Mesenchymal stem cell (in vitro differentiated cells and primary cell): ENCODE measurements around the gene OR2T10.
"Not testable (repeated sequence)": the region's sequence is repeated elsewhere in the genome, so short reads cannot be mapped to it uniquely, and the experiment has no call there.

ENCODE experiments used
- DNase-seq: peaks from one replicate; pipeline ENCODE4 v3.0.0-alpha.2; 2013
- H2AFZ ChIP-seq: one replicate; pipeline ENCODE4 v1.6.1; 2013; ENCODE audit warnings: low read depth, mild to moderate bottlenecking, control low read depth, inconsistent platforms, low read length, moderate library complexity
- H2AK5ac ChIP-seq: 2 replicates; pipeline ENCODE4 v1.6.1; 2013; ENCODE audit warnings: low read length, moderate library complexity, mild to moderate bottlenecking, inconsistent platforms; ENCODE audit not compliant: severe bottlenecking
- H2BK120ac ChIP-seq: one replicate; pipeline ENCODE4 v1.6.1; 2013; ENCODE audit warnings: low read depth, mild to moderate bottlenecking, inconsistent platforms, low read length, moderate library complexity
- H2BK12ac ChIP-seq, 2 experiments: one replicate each; pipeline ENCODE4 v1.6.1; 2013; ENCODE audit warnings: inconsistent platforms in 2 of 2, low read length in 2 of 2, mild to moderate bottlenecking in 2 of 2, moderate library complexity in 2 of 2, control low read depth in 1 of 2
- H2BK15ac ChIP-seq: one replicate; pipeline ENCODE4 v1.6.1; 2013; ENCODE audit warnings: mild to moderate bottlenecking, low read depth, inconsistent platforms; ENCODE audit not compliant: poor library complexity, severe bottlenecking
- H2BK5ac ChIP-seq: 2 replicates; pipeline ENCODE4 v1.6.1; 2013; ENCODE audit warnings: low read depth, mild to moderate bottlenecking, low read length, control low read depth, inconsistent platforms; ENCODE audit not compliant: poor library complexity, severe bottlenecking
- H3K14ac ChIP-seq, 2 experiments: one replicate each; pipeline ENCODE4 v1.6.1; 2013; ENCODE audit warnings: inconsistent platforms in 2 of 2, low read length in 2 of 2, control low read depth in 1 of 2, mild to moderate bottlenecking in 1 of 2, moderate library complexity in 1 of 2
- H3K18ac ChIP-seq, 2 experiments: one replicate each; pipeline ENCODE4 v1.6.1; 2013; ENCODE audit warnings: inconsistent platforms in 2 of 2, low read length in 2 of 2, control low read depth in 1 of 2, low read depth in 1 of 2, mild to moderate bottlenecking in 1 of 2
- H3K23ac ChIP-seq, 2 experiments: one replicate each; pipeline ENCODE4 v1.6.1; 2013; ENCODE audit warnings: inconsistent platforms in 2 of 2, low read length in 2 of 2, mild to moderate bottlenecking in 2 of 2, moderate library complexity in 2 of 2, control low read depth in 1 of 2
- H3K27ac ChIP-seq: 2 replicates; pipeline ENCODE4 v1.5.1; 2013; ENCODE audit warnings: mild to moderate bottlenecking, moderate library complexity, low read length, control low read depth, inconsistent platforms; ENCODE audit not compliant: poor library complexity, severe bottlenecking
- H3K27me3 ChIP-seq, 2 experiments: 2 replicates each; pipeline versions ENCODE4 v1.6.1 to v1.7.0; 2013; ENCODE audit warnings: low read length in 2 of 2, mild to moderate bottlenecking in 2 of 2, moderate library complexity in 2 of 2, control low read depth in 1 of 2, inconsistent platforms in 1 of 2; ENCODE audit not compliant: control insufficient read depth in 1 of 2, insufficient read depth in 1 of 2
- H3K36me3 ChIP-seq, 2 experiments: 2 replicates each; pipeline versions ENCODE4 v1.6.1 to v1.7.0; 2013; ENCODE audit warnings: low read length in 2 of 2, control low read depth in 1 of 2, inconsistent platforms in 1 of 2, low read depth in 1 of 2, mild to moderate bottlenecking in 1 of 2; ENCODE audit not compliant: insufficient read depth in 2 of 2, control insufficient read depth in 1 of 2
- H3K4ac ChIP-seq, 2 experiments: one replicate each; pipeline ENCODE4 v1.6.1; 2013; ENCODE audit warnings: inconsistent platforms in 2 of 2, low read length in 2 of 2, mild to moderate bottlenecking in 2 of 2, moderate library complexity in 2 of 2, control low read depth in 1 of 2, low read depth in 1 of 2
- H3K4me1 ChIP-seq: 2 replicates; pipeline ENCODE4 v1.6.1; 2013; ENCODE audit warnings: low read depth, low read length, control low read depth; ENCODE audit not compliant: control insufficient read depth, insufficient read depth
- H3K4me2 ChIP-seq: 2 replicates; pipeline ENCODE4 v1.6.1; 2013; ENCODE audit warnings: low read length, mild to moderate bottlenecking, inconsistent platforms; ENCODE audit not compliant: poor library complexity, severe bottlenecking
- H3K4me3 ChIP-seq, 2 experiments: 2 replicates each; pipeline versions ENCODE4 v1.5.1 to v1.7.0; 2013; ENCODE audit warnings: low read length in 2 of 2, mild to moderate bottlenecking in 2 of 2, control low read depth in 1 of 2, low read depth in 1 of 2; ENCODE audit not compliant: insufficient read depth in 1 of 2
- H3K79me1 ChIP-seq: replicated peaks from 2 replicates; pipeline ENCODE4 v1.6.1; 2013; ENCODE audit warnings: mild to moderate bottlenecking, control low read depth, low read length, inconsistent platforms; ENCODE audit not compliant: poor library complexity, severe bottlenecking
- H3K9ac ChIP-seq: 2 replicates; pipeline ENCODE4 v1.7.0; 2013; ENCODE audit warnings: mild to moderate bottlenecking, low read length, moderate library complexity
- H3K9me3 ChIP-seq: 2 replicates; pipeline ENCODE4 v1.7.0; 2013; ENCODE audit warnings: mild to moderate bottlenecking, low read length; ENCODE audit not compliant: control insufficient read depth
- H4K8ac ChIP-seq: one replicate; pipeline ENCODE4 v1.6.1; 2013; ENCODE audit warnings: inconsistent platforms, mild to moderate bottlenecking, low read length, moderate library complexity
- H4K91ac ChIP-seq: one replicate; pipeline ENCODE4 v1.6.1; 2013; ENCODE audit warnings: mild to moderate bottlenecking, low read length, inconsistent platforms
- WGBS: methylation state at CpG from one replicate; pipeline ENCODE4 v1.1.7; 2013; ENCODE audit warnings: mixed read lengths; 5-methylcytosine and 5-hydroxymethylcytosine counted together

OR2T10 gene

GRCh38 chr1:248569049-248569448 is 28.5 kb downstream of the OR2T10 start:
- not testable (repeated sequence) for H3K18ac ChIP-seq, DNase-seq, H2BK5ac ChIP-seq, H3K4me2 ChIP-seq, H3K27me3 ChIP-seq, H2AK5ac ChIP-seq, H2BK12ac ChIP-seq, H2AFZ ChIP-seq, H3K4me3 ChIP-seq, H3K27ac ChIP-seq, H3K79me1 ChIP-seq, H4K91ac ChIP-seq, H2BK120ac ChIP-seq, H3K4ac ChIP-seq, H3K9me3 ChIP-seq, H2BK15ac ChIP-seq, H3K4me1 ChIP-seq, H3K9ac ChIP-seq, H3K23ac ChIP-seq, H3K14ac ChIP-seq, H3K36me3 ChIP-seq, H4K8ac ChIP-seq
- no CpG with 5 or more reads among the region's 2 CpGs for WGBS

DNA sequence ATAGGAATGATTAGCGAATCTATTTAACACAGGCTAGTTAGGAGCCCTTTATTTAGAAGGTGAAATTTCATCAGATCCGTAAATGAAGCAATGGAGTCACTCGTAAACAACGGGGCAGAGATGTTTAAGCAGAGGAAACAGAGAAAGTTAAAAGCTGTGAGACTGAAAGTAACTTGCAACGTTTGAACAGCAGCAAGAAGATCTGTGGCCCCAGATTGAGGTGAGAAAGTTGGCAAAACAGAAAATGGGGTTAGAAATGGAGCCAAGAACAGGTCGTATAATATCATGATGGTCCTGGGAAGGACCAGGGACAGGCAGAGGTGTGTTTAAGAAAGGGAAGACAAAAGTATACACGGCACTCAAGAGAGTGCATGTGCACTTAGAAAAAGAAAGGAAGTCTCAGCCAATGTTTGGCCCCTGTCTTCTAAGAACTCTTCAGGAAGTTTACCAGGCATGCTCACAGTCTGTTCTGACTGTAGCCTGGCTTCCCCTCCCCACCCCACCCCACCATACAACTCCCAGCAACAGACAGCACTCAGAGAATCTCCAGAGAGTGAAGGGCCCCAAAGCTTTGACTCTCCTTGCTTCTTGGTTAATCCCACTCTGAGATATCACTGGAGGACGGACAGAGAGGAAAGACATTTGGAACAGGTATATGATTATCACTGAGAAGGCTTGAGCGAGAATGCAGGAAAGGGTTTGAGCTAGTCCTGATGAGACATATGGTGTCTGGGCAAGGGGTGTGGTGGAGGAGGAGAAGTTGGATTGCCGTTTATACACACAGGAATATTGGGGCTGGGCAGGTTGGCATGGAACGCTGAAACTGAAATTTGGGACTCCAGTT is 31.7 kb downstream of the OR2T10 start:
- H3K27me3 ChIP-seq, H3K27ac ChIP-seq, H3K9me3 ChIP-seq, H3K4me3 ChIP-seq, H3K4me1 ChIP-seq, H2BK5ac ChIP-seq, H3K4ac ChIP-seq, H2AFZ ChIP-seq, H3K36me3 ChIP-seq, H3K23ac ChIP-seq, H3K18ac ChIP-seq, H2AK5ac ChIP-seq, H2BK120ac ChIP-seq, H2BK15ac ChIP-seq, H3K4me2 ChIP-seq, H3K14ac ChIP-seq, DNase-seq, H3K9ac ChIP-seq, H4K8ac ChIP-seq, H4K91ac ChIP-seq, H3K79me1 ChIP-seq, H2BK12ac ChIP-seq: not testable (repeated sequence)
- 56% methylated on average over 8 of the region's 11 CpGs for WGBS

GRCh38 chr1:248562672-248563071 is 34.8 kb downstream of the OR2T10 start, which contains the start of gene OR2T29:
OR2T29 (minus strand) TSS chr1:248562772; CDS start chr1:248559491, 3,281 bp downstream.
- H3K18ac ChIP-seq, DNase-seq, H4K91ac ChIP-seq, H3K27me3 ChIP-seq, H2AK5ac ChIP-seq, H2BK12ac ChIP-seq, H3K27ac ChIP-seq, H3K14ac ChIP-seq, H4K8ac ChIP-seq, H3K4me1 ChIP-seq, H3K79me1 ChIP-seq, H3K4me3 ChIP-seq, H2BK15ac ChIP-seq, H2AFZ ChIP-seq, H3K4me2 ChIP-seq, H2BK5ac ChIP-seq, H3K9me3 ChIP-seq, H3K23ac ChIP-seq, H3K36me3 ChIP-seq, H2BK120ac ChIP-seq, H3K4ac ChIP-seq, H3K9ac ChIP-seq: not testable (repeated sequence)
- WGBS = no CpG with 5 or more reads among the region's 3 CpGs

- not testable (repeated sequence) for H3K4me3 ChIP-seq, H2AFZ ChIP-seq, H4K8ac ChIP-seq, H3K4me2 ChIP-seq, H3K4ac ChIP-seq, H3K27me3 ChIP-seq, H2BK120ac ChIP-seq, H3K9ac ChIP-seq, DNase-seq, H4K91ac ChIP-seq, H2BK5ac ChIP-seq, H3K9me3 ChIP-seq, H3K79me1 ChIP-seq, H3K27ac ChIP-seq, H3K4me1 ChIP-seq, H3K36me3 ChIP-seq, H3K14ac ChIP-seq, H3K23ac ChIP-seq, H3K18ac ChIP-seq, H2BK12ac ChIP-seq, H2AK5ac ChIP-seq, H2BK15ac ChIP-seq
- WGBS = no CpG with 5 or more reads among the region's 6 CpGs
These were observed 46.5 kb downstream of the OR2T10 start for GRCh38 chr1:248551027-248551426.
